ENCODE measurements around the gene PLXDC2. TPM values are rescaled to one million over a fixed set of nuclear protein-coding genes. Genes with fewer than 3 reads are reported as not detected.

PLXDC2 gene
- total RNA-seq, 1 donor from 2014 or later = 12.2 TPM

DNA sequence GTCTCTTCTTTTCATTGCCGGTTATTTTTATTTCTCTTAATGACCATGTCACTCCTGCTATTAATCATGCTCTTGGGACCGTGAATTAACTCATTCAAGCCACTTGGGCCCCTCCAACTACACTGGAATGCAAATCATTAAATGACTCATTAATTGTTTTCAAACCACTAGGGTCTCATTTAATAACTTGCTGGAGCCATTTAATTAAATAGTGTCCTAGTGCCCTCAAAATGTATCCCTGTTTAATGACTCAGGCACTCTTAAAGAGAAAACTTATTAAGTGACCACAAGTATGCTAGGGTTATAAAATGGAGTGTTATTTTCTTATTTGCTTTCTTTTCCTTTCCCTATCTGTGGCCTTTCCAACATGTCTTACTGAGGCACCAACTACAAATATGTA is 73.0 kb downstream of the PLXDC2 start:
- ATAC-seq (ENCODE audit: poor library complexity) = no peak
- intact Hi-C loops (cut with DNase I) = no loop called here
- no peak for DNase-seq

GRCh38 chr10:19891429-19891828 is 75.2 kb downstream of the PLXDC2 start:
- peak; percentile 67 for ATAC-seq (ENCODE audit: poor library complexity)
- no peak for DNase-seq
- intact Hi-C loops (cut with DNase I) = no loop called here

DNA sequence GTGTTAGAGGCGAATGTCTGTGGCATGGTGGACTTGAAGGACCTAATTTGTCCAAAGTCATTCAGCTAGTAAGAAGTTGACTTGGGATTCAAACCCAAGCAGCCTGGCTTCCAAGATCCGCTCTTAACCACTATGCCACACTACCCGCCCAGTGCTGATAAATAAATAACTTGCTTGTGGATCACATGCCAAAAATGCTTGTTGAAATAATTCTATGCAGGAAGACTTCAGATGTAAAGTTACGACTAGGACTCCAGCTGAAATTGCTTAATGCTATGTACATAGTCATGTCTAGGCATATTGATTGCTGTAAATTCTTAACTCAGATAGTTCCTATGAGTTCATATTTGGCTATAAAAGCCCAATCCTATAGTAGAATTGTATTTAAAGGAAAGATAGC is 76.0 kb downstream of the PLXDC2 start:
- intact Hi-C loops (cut with DNase I) = no loop called here
- DNase-seq = no peak
- ATAC-seq (ENCODE audit: poor library complexity) = no peak

- intact Hi-C loops (cut with DNase I) = no loop called here
- DNase-seq (no peak), ATAC-seq (ENCODE audit: poor library complexity) (no peak)
Observed at GRCh38 chr10:19892677-19893076, 76.4 kb downstream of the PLXDC2 start.

GRCh38 chr10:19895500-19895899 is 79.3 kb downstream of the PLXDC2 start:
- ATAC-seq (ENCODE audit: poor library complexity) = no peak
- intact Hi-C loops (cut with DNase I) = no loop called here
- no peak for DNase-seq

DNA sequence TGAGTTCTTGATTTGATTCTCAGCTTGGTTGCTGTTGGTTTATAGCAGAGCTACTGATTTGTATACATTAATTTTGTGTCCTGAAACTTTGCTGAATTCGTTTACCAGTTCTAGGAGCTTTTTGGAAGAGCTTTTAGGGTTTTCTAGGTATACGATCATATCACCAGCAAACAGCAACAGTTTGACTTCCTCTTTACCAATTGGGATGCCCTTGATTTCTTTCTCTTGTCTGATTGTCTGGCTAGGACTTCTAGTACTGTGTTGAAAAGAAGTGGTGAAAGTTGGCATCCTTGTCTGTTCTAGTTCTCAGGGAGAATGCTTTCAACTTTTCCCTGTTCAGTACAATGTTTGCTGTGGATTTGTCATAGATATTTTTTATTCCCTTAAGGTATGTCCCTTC is 86.2 kb downstream of the PLXDC2 start:
- no peak for DNase-seq
- intact Hi-C loops (cut with DNase I) = no loop called here
- no peak for ATAC-seq (ENCODE audit: poor library complexity)

- ATAC-seq (ENCODE audit: poor library complexity) (no peak), DNase-seq (no peak)
- intact Hi-C loops (cut with DNase I) = no loop called here
Observed at GRCh38 chr10:19904202-19904661, 88.0 kb downstream of the PLXDC2 start.

DNA sequence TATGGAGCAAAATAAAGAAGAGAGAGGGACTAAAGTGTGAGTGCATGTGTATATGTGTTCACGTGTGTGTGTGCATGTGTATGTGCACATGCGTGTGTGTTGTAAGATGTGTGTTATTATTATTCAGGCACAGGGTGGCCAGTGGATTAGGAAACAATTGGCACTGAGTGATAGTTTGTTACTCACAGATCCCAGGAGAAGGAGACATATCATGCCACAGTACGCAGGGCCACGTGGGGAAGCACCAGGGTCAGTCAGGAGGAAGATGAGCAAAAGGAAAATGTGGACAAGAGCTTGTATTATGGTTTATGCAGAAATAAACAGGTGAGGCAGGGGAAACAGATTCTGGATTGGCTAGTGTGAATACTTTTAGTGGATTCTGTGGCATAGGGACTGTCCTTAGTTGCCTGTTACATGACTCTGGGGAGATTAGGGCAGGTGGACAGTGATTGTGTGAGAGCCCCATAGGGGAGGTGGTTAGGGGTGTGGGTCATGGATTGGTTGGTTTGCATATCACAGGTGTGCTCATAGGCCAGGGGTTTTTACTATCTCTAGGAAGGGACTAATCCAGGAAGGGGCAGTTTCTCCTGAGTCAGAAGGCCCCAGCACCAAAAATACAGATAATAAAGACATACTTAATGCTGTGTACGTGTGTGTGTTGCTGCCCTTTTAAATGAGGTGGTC is 90.0 kb downstream of the PLXDC2 start:
- ATAC-seq (ENCODE audit: poor library complexity) (no peak), DNase-seq (no peak)
- intact Hi-C loops (cut with DNase I) = no loop called here

- intact Hi-C loops (cut with DNase I) = no loop called here
- no peak for ATAC-seq (ENCODE audit: poor library complexity)
- DNase-seq = no peak
Observed at GRCh38 chr10:19908991-19909696, 92.9 kb downstream of the PLXDC2 start.

DNA sequence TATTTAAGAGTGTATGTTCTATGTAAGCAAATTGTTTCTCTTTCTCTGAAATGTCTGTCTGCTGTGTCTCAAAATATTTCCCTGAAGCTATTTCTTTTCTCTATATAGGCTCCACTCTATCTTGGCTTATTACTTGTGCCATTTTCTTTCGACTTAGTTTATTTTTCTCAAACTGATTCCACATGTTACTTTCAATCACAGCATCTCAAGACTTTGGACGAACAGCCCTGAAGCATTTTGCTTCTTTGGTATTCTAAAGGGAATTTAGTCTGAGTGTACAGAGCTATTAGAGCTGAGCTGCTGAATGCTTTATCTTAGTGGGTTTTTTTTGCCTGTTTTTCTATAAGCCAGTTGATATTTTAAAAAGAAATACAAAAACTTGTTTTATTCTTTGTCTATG is 95.7 kb downstream of the PLXDC2 start:
- no peak for DNase-seq
- no peak for ATAC-seq (ENCODE audit: poor library complexity)
- intact Hi-C loops (cut with DNase I) = no loop called here

DNA sequence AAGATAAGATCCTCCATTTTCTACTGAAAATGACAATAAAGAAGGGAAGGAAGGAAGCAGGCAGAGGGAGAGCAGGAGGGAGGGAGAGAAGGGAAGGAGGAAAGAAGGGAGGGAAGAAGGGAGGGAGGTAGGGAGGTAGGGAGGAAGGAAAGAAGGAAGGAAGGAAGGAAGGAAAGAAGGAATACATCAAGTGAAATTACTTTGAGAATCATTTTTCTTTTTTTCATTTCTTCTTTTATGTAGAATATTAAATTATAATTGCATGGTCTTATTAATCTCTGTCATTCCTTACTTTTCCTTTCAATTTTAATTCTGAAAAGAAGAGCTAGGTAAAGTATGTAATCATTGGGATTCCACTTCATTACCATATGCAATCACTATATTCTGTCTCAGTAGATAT is 97.8 kb downstream of the PLXDC2 start:
- intact Hi-C loops (cut with DNase I) = no loop called here
- ATAC-seq (ENCODE audit: poor library complexity) (no peak), DNase-seq (no peak)

GRCh38 chr10:19915125-19915524 is 98.9 kb downstream of the PLXDC2 start:
- DNase-seq (no peak), ATAC-seq (ENCODE audit: poor library complexity) (no peak)
- intact Hi-C loops (cut with DNase I) = no loop called here

GRCh38 chr10:19915816-19916215 is 99.6 kb downstream of the PLXDC2 start:
- no peak for DNase-seq
- no peak for ATAC-seq (ENCODE audit: poor library complexity)
- intact Hi-C loops (cut with DNase I) = no loop called here

GRCh38 chr10:19917751-19918478 is 101.7 kb downstream of the PLXDC2 start:
- intact Hi-C loops (cut with DNase I) = no loop called here

DNA sequence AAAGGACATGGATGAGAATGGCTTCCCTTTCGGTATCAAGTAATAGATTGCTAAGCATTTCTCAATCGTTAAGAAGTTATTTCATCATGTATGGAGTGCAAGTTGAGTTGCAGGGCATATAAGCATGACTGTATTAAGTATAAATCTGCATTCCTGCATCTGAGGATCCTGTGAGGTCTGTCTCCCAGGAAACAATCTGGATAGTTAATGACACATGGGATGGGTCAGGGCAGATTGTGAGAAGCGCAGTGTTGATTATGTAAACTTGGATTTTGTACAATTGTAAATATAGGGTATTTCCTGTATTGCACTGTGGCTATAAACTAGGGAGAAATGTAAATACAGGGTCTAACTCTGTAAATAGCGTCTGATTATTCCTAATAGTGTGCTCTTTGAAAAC is 102.6 kb downstream of the PLXDC2 start:
- DNase-seq = no peak
- ATAC-seq (ENCODE audit: poor library complexity) = no peak
- intact Hi-C loops (cut with DNase I) = no loop called here

More at GRCh38 chr10:19917751-19918478, 101.7 kb downstream of the PLXDC2 start:
- no peak for ATAC-seq (ENCODE audit: poor library complexity)
- DNase-seq = no peak

DNA sequence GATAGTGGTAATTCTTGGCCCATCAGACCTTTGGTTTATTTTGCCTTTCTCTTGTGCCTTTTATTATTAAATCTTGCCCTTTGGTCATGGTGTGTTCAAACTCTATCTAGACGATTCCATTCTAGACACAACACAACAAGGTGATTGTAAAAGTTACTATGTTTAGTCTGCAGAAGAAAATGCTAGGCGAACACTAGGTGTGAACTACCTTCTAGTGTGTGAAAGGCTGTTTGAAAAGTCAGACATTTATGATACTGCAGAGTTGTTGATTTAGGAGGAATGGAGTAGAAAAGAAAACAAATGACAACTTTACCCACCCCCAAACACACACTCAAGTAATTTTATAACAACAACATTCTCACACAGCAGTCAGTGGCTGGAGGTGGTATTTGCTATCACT is 103.4 kb downstream of the PLXDC2 start:
- intact Hi-C loops (cut with DNase I) = loop anchor here (10.0 kb wide), 1 partner anchor 95 kb away; no protein-coding TSS in a partner anchor
- no peak for DNase-seq
- no peak for ATAC-seq (ENCODE audit: poor library complexity)

DNA sequence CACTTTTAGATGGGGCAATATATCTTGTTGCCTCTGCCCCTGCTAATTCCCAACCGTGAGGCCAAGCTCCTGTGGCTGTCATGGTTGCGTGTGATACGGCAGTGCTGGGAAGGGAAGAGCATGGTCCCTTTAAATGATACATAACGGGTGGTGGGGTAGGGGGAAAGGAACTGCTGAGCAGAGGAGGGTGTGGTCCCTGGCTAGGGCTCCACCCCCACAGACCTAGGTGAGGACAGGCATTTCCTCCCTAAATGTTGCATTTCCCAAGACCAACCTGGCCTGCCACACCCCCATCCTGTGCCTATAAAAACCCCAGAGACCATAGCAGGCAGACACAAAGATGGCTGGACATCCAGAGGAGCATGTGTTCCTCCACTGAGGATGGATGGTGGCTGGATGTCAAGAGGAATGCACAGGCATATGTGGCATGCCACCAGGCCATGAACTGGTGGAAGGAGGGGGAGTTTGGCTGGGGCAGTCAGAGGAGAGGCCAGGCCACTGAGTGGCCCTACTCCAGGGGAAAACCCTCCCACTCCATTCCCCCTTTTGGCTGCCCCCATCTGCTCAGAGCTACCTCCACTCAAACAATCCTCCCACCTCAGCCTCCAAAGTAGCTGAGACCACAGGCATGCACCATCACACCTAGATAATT is 104.0 kb downstream of the PLXDC2 start:
- intact Hi-C loops (cut with DNase I) = loop anchor here (10.0 kb wide), 1 partner anchor 95 kb away; no protein-coding TSS in a partner anchor
- ATAC-seq (ENCODE audit: poor library complexity) = no peak
- no peak for DNase-seq

GRCh38 chr10:19921300-19922140 is 105.3 kb downstream of the PLXDC2 start:
- DNase-seq = no peak
- intact Hi-C loops (cut with DNase I) = loop anchor here (10.0 kb wide), 1 partner anchor 97 kb away; no protein-coding TSS in a partner anchor
- peak; percentile 71 for ATAC-seq (ENCODE audit: poor library complexity)
